ENCODE results near the gene NCS1.
"Not testable (repeated sequence)": the region's sequence is repeated elsewhere in the genome, so short reads cannot be mapped to it uniquely, and the experiment has no call there.

Gene NCS1

GRCh38 chr9:130265431-130266235, 93.4 kb downstream of the NCS1 start, which contains the start of gene HMCN2:
Gene HMCN2, plus strand, starts transcription at chr9:130265760. Its CDS starts 119 bp downstream, at chr9:130265879.
- no peak for DNase-seq (ENCODE audit: low read depth)

- DNase-seq (ENCODE audit: low read depth) = no peak
These were observed 94.3 kb downstream of the NCS1 start for GRCh38 chr9:130266236-130267098.

GRCh38 chr9:130267930-130268329, 95.7 kb downstream of the NCS1 start:
- no peak for DNase-seq (ENCODE audit: low read depth)

GRCh38 chr9:130268521-130269211, 96.5 kb downstream of the NCS1 start:
- no peak for DNase-seq (ENCODE audit: low read depth)

- DNase-seq (ENCODE audit: low read depth) = no peak
These were observed 99.3 kb downstream of the NCS1 start for GRCh38 chr9:130271473-130271872.

- DNase-seq (ENCODE audit: low read depth) = no peak
These were observed 103.0 kb downstream of the NCS1 start for GRCh38 chr9:130275156-130275555.

- no peak for DNase-seq (ENCODE audit: low read depth)
These were observed 103.9 kb downstream of the NCS1 start for GRCh38 chr9:130276121-130276520.

- no peak for DNase-seq (ENCODE audit: low read depth)
These were observed 104.8 kb downstream of the NCS1 start for GRCh38 chr9:130276955-130277354.

GRCh38 chr9:130277525-130277924, 105.3 kb downstream of the NCS1 start:
- not testable (repeated sequence) for DNase-seq (ENCODE audit: low read depth)

GRCh38 chr9:130283539-130284248, 111.5 kb downstream of the NCS1 start:
- no peak for DNase-seq (ENCODE audit: low read depth)

- DNase-seq (ENCODE audit: low read depth) = no peak
These were observed 112.0 kb downstream of the NCS1 start for GRCh38 chr9:130284249-130284625.

GRCh38 chr9:130284690-130285089, 112.5 kb downstream of the NCS1 start:
- DNase-seq (ENCODE audit: low read depth) = no peak

GRCh38 chr9:130285271-130285670, 113.1 kb downstream of the NCS1 start:
- no peak for DNase-seq (ENCODE audit: low read depth)

- DNase-seq (ENCODE audit: low read depth) = no peak
These were observed 114.0 kb downstream of the NCS1 start for GRCh38 chr9:130286072-130286770.
